HG03064 (cell line): ENCODE data around the gene ABCB8.

Experiments used
- ATAC-seq: cut with Tn5 transposase; IDR thresholded peaks from one replicate; pipeline ENCODE4 v1.9.1; 2021; ENCODE audit warnings: low read depth; ENCODE audit not compliant: unreplicated experiment

The ABCB8 gene

GRCh38 chr7:151028131-151028947 lies at the start of gene ABCB8:
Gene ABCB8, plus strand, starts transcription at chr7:151028450. Its CDS starts 66 bp downstream, at chr7:151028516.
- ATAC-seq, result peak; percentile 95

- no peak for ATAC-seq
These were observed 48.4 kb upstream of the ABCB8 start for GRCh38 chr7:150979713-150980390.

GRCh38 chr7:150980663-150981062 lies 47.6 kb upstream of the ABCB8 start:
- ATAC-seq, result no peak

GRCh38 chr7:150981644-150982043 lies 46.6 kb upstream of the ABCB8 start:
- ATAC-seq, result no peak

GRCh38 chr7:150982351-150982750 lies 45.9 kb upstream of the ABCB8 start:
- ATAC-seq, result no peak

- ATAC-seq, result no peak
These were observed 44.3 kb upstream of the ABCB8 start for GRCh38 chr7:150983893-150984368.

GRCh38 chr7:150986099-150986512 lies 42.1 kb upstream of the ABCB8 start:
- ATAC-seq, result no peak

GRCh38 chr7:150986556-150986955 lies 41.7 kb upstream of the ABCB8 start:
- no peak for ATAC-seq

GRCh38 chr7:150988230-150989226 lies 39.7 kb upstream of the ABCB8 start:
- no peak for ATAC-seq

- no peak for ATAC-seq
These were observed 38.8 kb upstream of the ABCB8 start for GRCh38 chr7:150989456-150989855.

GRCh38 chr7:150990416-150991186 lies 37.6 kb upstream of the ABCB8 start, which contains the start of gene NOS3:
Gene NOS3, plus strand, starts transcription at chr7:150991017. Its CDS starts 2,787 bp downstream, at chr7:150993804.
- ATAC-seq, result no peak

GRCh38 chr7:150992051-150992640 lies 36.1 kb upstream of the ABCB8 start:
- ATAC-seq, result no peak

GRCh38 chr7:150992833-150993302 lies 35.4 kb upstream of the ABCB8 start:
- ATAC-seq, result no peak

- ATAC-seq, result no peak
These were observed 34.7 kb upstream of the ABCB8 start for GRCh38 chr7:150993511-150993910.

- ATAC-seq, result no peak
These were observed 34.0 kb upstream of the ABCB8 start for GRCh38 chr7:150994141-150994837.

- ATAC-seq, result no peak
These were observed 33.3 kb upstream of the ABCB8 start for GRCh38 chr7:150994838-150995510.

- no peak for ATAC-seq
These were observed 31.7 kb upstream of the ABCB8 start for GRCh38 chr7:150996376-150997074.
